SIG-M5 (cell line): ENCODE data around the gene DNAI1.

Source experiments
- DNase-seq: peaks from one replicate; lab custom pipeline; 2025; lab: John Stamatoyannopoulos, UW

DNAI1 gene

GRCh38 chr9:34546102-34546833 is 87.7 kb downstream of the DNAI1 start:
- no peak for DNase-seq

GRCh38 chr9:34546834-34547827 is 88.5 kb downstream of the DNAI1 start:
- DNase-seq = no peak

- DNase-seq = no peak
Observed at GRCh38 chr9:34547960-34548611, 89.5 kb downstream of the DNAI1 start.

GRCh38 chr9:34549407-34549732 is 90.8 kb downstream of the DNAI1 start:
- no peak for DNase-seq

- DNase-seq = no peak
Observed at GRCh38 chr9:34550016-34550680, 91.5 kb downstream of the DNAI1 start.

- no peak for DNase-seq
Observed at GRCh38 chr9:34550681-34551270, 92.2 kb downstream of the DNAI1 start.

- no peak for DNase-seq
Observed at GRCh38 chr9:34551751-34552605, 93.4 kb downstream of the DNAI1 start.

DNA sequence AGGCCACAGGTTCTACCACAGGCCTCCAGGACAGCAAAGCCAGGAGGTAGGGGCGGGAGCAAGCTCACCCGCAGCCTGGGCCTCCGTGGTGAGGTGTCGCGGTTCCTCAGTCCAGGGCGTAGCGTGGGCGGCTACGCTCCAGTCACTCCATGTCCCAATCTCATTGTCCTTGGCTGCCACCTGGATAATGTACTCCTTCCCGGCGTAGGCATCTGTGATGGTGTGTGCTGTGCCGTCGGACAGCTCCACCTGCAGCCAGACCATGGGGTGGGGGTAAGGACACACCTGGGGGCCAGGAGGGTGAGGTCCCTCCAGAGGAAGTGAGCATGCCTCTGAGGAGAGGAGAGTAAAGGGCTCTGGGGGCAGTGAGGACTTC is 94.0 kb downstream of the DNAI1 start:
- no peak for DNase-seq

DNA sequence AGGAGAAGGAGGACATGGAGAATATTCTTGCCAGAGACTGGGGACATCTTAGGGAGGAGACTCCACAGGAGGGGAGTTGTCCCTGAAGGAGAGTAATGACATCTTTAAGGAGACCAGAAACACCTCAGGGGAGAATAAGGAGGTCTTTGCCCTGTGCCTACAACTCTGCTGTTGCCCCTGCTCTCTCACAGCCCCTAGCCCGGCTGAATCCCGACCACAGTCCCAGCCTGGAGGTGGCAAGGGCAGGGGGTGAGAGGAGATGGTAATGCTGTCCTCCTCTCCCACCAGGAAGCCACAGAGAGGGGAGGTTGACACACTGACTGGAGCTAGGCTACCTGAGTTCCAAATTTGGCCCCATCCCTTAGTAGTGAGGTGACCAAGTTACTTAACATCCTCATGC is 94.4 kb downstream of the DNAI1 start:
- no peak for DNase-seq

DNA sequence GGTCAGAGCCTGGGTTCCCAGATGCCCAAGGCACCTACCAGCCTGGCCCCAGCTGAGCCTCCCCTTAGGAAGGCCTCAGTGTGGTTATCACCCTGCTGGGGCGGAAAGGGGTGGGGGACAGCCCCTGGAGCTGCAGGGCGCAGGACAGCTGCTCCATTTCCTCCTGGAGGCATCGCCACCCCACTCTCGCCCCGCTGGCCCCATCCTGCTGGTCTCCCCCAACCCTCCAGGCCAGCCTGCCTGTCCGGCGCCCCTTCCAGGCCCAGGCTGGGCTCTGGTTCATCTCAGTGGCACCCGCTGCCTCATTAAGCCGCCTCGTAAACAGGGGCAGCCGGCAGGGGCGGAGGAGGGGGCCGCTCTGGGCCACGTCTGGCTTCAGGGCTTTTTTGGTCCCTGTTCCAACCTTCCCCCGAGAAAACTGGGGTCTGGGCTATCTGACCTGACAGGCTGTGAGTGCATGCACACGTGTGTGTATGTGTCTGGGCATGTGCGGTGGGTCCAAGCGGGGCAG is 95.0 kb downstream of the DNAI1 start:
- DNase-seq = no peak

GRCh38 chr9:34554211-34555001 is 95.8 kb downstream of the DNAI1 start:
- DNase-seq = no peak

DNA sequence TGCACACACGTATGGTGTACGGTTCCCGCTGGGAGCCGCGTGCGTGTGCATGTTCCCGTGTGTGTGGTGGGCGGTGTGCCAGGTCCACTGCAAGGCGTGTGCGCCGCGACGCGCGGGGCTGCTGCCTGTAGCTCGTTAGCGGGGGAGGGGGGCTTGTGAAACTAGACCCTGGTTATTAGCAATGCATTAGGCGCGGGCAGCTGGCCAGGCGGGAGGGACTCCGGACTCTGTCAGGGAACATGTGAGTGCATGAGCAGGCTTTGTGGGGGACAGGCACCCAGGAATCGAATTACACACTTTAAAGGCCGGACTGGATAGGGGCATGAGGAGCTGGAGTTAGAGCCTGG is 96.4 kb downstream of the DNAI1 start:
- no peak for DNase-seq

DNA sequence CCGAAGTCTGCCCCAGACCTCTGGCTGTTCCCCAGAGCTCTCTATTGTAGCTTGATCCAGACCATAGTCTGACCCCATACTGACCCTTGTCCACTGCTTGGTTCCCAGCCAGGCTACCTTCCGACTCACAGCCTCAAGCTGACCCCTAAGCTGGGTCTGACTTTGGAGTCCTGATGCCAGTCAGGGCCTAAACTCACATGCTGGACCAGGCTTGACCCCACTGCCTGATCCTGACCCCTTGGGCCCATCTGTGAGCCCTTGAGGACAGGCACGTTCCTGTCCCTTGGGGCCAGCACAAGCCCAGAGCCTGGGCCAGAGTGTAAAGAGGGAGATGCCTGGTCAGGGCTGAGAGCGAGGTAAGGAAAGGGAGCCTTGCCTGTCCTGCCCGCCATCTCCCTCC is 96.9 kb downstream of the DNAI1 start:
- no peak for DNase-seq

DNA sequence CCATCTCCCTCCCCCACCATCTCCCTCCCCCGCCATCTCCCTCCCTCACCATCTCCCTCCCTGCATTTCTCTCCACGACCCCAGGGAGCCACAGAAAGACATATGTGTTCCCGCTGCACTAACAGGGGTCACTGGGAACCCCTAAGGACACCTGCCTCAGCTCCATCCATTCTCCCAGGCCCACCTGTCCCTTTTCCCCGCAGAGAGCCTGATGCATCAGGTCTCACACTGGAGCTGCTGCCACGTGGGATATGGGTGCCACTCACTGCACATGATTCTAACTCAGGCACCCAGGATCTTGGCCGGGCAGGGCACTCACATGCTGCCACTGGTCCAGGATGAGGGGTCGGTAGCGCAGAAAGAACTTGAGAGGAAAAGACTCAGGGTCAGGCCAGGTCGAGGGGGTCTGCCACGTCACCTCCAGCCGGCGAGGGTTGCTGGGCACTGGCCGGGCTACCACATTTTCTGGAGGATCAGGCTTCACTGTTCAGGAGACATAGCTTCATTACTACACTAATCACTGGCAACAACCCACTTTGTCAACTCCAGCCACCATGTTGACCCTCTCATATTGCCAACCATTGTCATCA is 97.4 kb downstream of the DNAI1 start:
- DNase-seq = no peak

- no peak for DNase-seq
Observed at GRCh38 chr9:34556949-34557348, 98.3 kb downstream of the DNAI1 start.

DNA sequence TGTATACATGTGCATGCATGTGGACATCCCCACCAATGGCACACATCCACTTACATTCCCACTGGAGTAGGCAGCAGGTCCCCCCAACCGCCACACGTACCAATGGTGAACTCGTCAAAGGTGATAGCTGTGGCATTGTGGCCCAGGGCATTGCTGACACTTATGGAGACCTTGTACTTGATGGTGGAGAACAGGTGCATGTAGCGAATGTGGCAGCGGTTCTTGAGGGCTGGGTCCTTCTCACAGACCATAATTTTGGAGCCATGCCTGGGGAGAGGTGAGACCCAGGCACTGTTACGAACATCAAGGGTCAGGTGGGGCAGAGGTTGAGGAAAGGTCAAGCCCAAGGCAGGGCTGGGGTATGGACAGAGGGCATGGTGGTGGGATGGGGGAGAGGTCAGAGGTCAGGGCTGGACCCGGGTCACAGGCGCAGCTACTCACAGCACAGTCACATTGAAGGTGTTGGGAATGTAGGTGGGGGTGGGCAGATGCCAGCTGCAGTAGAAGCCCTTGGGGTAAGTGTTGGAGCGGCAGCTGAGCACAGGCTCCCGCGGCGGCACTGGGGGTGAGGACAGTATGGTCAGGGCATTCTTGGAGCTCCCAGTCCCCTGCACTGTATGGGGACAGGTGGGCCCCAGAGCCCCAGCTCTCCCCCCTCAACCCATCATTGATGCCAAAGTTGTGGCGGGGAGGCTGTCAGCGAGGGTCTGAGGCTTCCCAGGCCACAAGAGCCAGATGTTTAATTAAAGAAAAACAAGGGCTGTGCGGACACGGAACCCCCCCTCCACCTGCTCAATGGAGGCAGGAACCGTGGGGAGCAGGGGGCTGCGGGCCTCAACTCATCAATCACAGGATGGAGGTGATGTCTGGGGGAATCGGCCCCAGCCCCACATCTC is 99.1 kb downstream of the DNAI1 start:
- DNase-seq = no peak

- no peak for DNase-seq
Observed at GRCh38 chr9:34558364-34558763, 99.8 kb downstream of the DNAI1 start.

DNA sequence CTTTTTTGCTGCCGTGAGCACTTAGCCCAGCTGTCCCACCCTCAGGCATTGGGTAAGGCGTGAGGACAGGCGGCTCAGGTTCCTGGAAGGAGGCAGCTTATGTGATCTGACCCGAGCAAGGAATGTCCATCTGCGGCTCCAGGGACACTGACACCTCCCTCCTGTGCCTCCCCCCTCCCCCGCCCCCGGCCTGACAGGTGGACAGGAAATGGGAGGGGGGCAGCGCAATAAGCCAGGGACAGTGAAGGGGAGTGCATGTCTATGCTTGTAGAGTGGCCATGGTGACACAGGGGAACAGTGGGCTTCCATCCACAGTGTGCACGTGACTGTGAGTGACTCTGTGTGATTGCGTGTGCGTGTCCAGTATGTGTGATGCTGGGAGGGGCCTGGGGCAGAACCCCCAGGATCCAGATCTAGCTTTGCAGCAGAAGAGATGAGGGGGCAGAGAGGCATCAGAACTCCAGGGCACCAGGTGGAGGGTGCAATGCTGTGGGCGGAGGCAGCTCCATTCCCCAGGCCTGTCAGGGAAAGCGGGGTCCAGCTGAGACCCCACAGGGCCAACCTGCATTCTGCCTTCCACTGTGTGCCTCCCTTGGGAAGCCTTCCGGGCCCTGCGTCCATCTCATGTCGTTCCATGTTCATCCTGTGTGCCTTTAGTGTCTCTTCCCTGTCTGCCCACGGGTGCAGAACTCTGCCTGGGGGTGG is 100.5 kb downstream of the DNAI1 start:
- DNase-seq = no peak
